Measurements from ENCODE around the gene KAT2A.

Gene KAT2A

GRCh38 chr17:42097691-42098631, 23.2 kb downstream of the KAT2A start, which contains the start of gene ZNF385C:
ZNF385C (minus strand) TSS chr17:42098473; CDS start chr17:42063056, 35,417 bp downstream.
- no peak for DNase-seq (ENCODE audit: extremely low read depth, insufficient read length)
- Histone ChIP-seq H3K27me3 (replicated peaks; ENCODE audit: control insufficient read depth, insufficient read depth, low read length) (no peaks in the 10 kb centered on the region), H3K4me3 (replicated peaks; ENCODE audit: low read depth, low read length) (no peak within 1 kb of the TSS), H3K36me3 (ENCODE audit: control insufficient read depth, insufficient read depth, low read length) (no peaks in the 10 kb centered on the region)
- no peak for TF ChIP-seq CTCF (IDR thresholded peaks at IDR 0.05; ENCODE audit: insufficient read depth, low read length, poor library complexity, severe bottlenecking)

GRCh38 chr17:42096360-42097111, 24.6 kb downstream of the KAT2A start:
- Histone ChIP-seq H3K27me3 (replicated peaks; ENCODE audit: control insufficient read depth, insufficient read depth, low read length) (no peaks in the 10 kb centered on the region; the same call in 1 of the 2 replicates), H3K4me3 (replicated peaks; ENCODE audit: low read depth, low read length) (no peak overlapping the region), H3K36me3 (ENCODE audit: control insufficient read depth, insufficient read depth, low read length) (no peaks in the 10 kb centered on the region)
- no peak for DNase-seq (ENCODE audit: extremely low read depth, insufficient read length)
- TF ChIP-seq CTCF (IDR thresholded peaks at IDR 0.05; ENCODE audit: insufficient read depth, low read length, poor library complexity, severe bottlenecking) = peak; percentile 7

GRCh38 chr17:42094375-42095069, 26.6 kb downstream of the KAT2A start:
- TF ChIP-seq CTCF (IDR thresholded peaks at IDR 0.05; ENCODE audit: insufficient read depth, low read length, poor library complexity, severe bottlenecking) = no peak
- Histone ChIP-seq H3K4me3 (replicated peaks; ENCODE audit: low read depth, low read length) (no peak overlapping the region), H3K36me3 (ENCODE audit: control insufficient read depth, insufficient read depth, low read length) (no peaks in the 10 kb centered on the region), H3K27me3 (replicated peaks; ENCODE audit: control insufficient read depth, insufficient read depth, low read length) (no peaks in the 10 kb centered on the region; the same call in 1 of the 2 replicates)
- DNase-seq (ENCODE audit: extremely low read depth, insufficient read length) = no peak

- DNase-seq (ENCODE audit: extremely low read depth, insufficient read length) = no peak
- Histone ChIP-seq H3K36me3 (ENCODE audit: control insufficient read depth, insufficient read depth, low read length) (no peaks in the 10 kb centered on the region), H3K4me3 (replicated peaks; ENCODE audit: low read depth, low read length) (no peak overlapping the region), H3K27me3 (replicated peaks; ENCODE audit: control insufficient read depth, insufficient read depth, low read length) (no peaks in the 10 kb centered on the region; the same call in 1 of the 2 replicates)
- TF ChIP-seq CTCF (IDR thresholded peaks at IDR 0.05; ENCODE audit: insufficient read depth, low read length, poor library complexity, severe bottlenecking) = no peak
These were observed 28.2 kb downstream of the KAT2A start for GRCh38 chr17:42092939-42093338.

GRCh38 chr17:42090964-42091790, 30.0 kb downstream of the KAT2A start:
- H3K36me3 ChIP-seq (ENCODE audit: control insufficient read depth, insufficient read depth, low read length) = no peaks in the 10 kb centered on the region
- H3K27me3 ChIP-seq (replicated peaks; ENCODE audit: control insufficient read depth, insufficient read depth, low read length) = no peaks in the 10 kb centered on the region; the same call in 1 of the 2 replicates
- H3K4me3 ChIP-seq (replicated peaks; ENCODE audit: low read depth, low read length) = no peak overlapping the region
- DNase-seq (ENCODE audit: extremely low read depth, insufficient read length) = no peak
- no peak for TF ChIP-seq CTCF (IDR thresholded peaks at IDR 0.05; ENCODE audit: insufficient read depth, low read length, poor library complexity, severe bottlenecking)

Data from GM06990 (cell line).